ACHN (cell line): ENCODE results near the gene RBM19.

Experiments
- DNase-seq: peaks from one replicate; pipeline ENCODE4 v3.0.0-alpha.2; 2015
- in situ Hi-C: cut with HindIII; loops from 2 replicates; pipeline ENCODE4 v1.10.0; 2017; ENCODE audit warnings: low sequenced_read_pairs, low pct_ligation_motif_present, low pct_unique_long_range_greater_than_20kb

RBM19 gene

GRCh38 chr12:113808095-113808951, 157.8 kb downstream of the RBM19 start:
- DNase-seq: no peak
- in situ Hi-C loops: no loop called here

- in situ Hi-C loops: no loop called here
- no peak for DNase-seq
These were observed 160.5 kb downstream of the RBM19 start for GRCh38 chr12:113805673-113806072.

GRCh38 chr12:113804961-113805600, 161.0 kb downstream of the RBM19 start:
- in situ Hi-C loops: no loop called here
- no peak for DNase-seq

- in situ Hi-C loops: no loop called here
- DNase-seq: no peak
These were observed 162.4 kb downstream of the RBM19 start for GRCh38 chr12:113803759-113804140.

- DNase-seq: no peak
- in situ Hi-C loops: no loop called here
These were observed 163.0 kb downstream of the RBM19 start for GRCh38 chr12:113802966-113803758.

- in situ Hi-C loops: no loop called here
These were observed 163.9 kb downstream of the RBM19 start for GRCh38 chr12:113802000-113802749.

GRCh38 chr12:113800201-113800600, 165.9 kb downstream of the RBM19 start:
- DNase-seq: no peak
- in situ Hi-C loops: no loop called here

More at GRCh38 chr12:113802000-113802749, 163.9 kb downstream of the RBM19 start:
- no peak for DNase-seq

GRCh38 chr12:113798552-113798951, 167.6 kb downstream of the RBM19 start:
- in situ Hi-C loops: no loop called here
- no peak for DNase-seq

- in situ Hi-C loops: no loop called here
- no peak for DNase-seq
These were observed 168.6 kb downstream of the RBM19 start for GRCh38 chr12:113797535-113797868.

- in situ Hi-C loops: no loop called here
- DNase-seq: no peak
These were observed 169.1 kb downstream of the RBM19 start for GRCh38 chr12:113796852-113797534.

GRCh38 chr12:113796066-113796827, 169.9 kb downstream of the RBM19 start:
- in situ Hi-C loops: no loop called here
- DNase-seq: no peak

- in situ Hi-C loops: no loop called here
- DNase-seq: no peak
These were observed 170.7 kb downstream of the RBM19 start for GRCh38 chr12:113795445-113795844.

- in situ Hi-C loops: no loop called here
- no peak for DNase-seq
These were observed 171.4 kb downstream of the RBM19 start for GRCh38 chr12:113794774-113795173.

- no peak for DNase-seq
- in situ Hi-C loops: no loop called here
These were observed 172.9 kb downstream of the RBM19 start for GRCh38 chr12:113793250-113793649.

GRCh38 chr12:113792450-113792849, 173.7 kb downstream of the RBM19 start:
- in situ Hi-C loops: no loop called here
- no peak for DNase-seq

- in situ Hi-C loops: no loop called here
- DNase-seq: no peak
These were observed 177.9 kb downstream of the RBM19 start for GRCh38 chr12:113788020-113788856.

- DNase-seq: no peak
- in situ Hi-C loops: no loop called here
These were observed 180.0 kb downstream of the RBM19 start for GRCh38 chr12:113786107-113786506.
